NAMALWA (cell line): ENCODE results near the gene HINT1.
"Not testable (repeated sequence)": the region's sequence is repeated elsewhere in the genome, so short reads cannot be mapped to it uniquely, and the experiment has no call there.

ENCODE experiments used
- DNase-seq: peaks from one replicate; pipeline ENCODE4 v3.0.0-alpha.2; 2015; ENCODE audit warnings: low spot score

Gene HINT1

GRCh38 chr5:131170540-131171275, 5.7 kb upstream of the HINT1 start, which contains the start of gene LYRM7:
Gene LYRM7 (plus strand): TSS chr5:131170944. CDS start chr5:131171021, 77 bp downstream.
- peak; percentile 100 for DNase-seq

DNA sequence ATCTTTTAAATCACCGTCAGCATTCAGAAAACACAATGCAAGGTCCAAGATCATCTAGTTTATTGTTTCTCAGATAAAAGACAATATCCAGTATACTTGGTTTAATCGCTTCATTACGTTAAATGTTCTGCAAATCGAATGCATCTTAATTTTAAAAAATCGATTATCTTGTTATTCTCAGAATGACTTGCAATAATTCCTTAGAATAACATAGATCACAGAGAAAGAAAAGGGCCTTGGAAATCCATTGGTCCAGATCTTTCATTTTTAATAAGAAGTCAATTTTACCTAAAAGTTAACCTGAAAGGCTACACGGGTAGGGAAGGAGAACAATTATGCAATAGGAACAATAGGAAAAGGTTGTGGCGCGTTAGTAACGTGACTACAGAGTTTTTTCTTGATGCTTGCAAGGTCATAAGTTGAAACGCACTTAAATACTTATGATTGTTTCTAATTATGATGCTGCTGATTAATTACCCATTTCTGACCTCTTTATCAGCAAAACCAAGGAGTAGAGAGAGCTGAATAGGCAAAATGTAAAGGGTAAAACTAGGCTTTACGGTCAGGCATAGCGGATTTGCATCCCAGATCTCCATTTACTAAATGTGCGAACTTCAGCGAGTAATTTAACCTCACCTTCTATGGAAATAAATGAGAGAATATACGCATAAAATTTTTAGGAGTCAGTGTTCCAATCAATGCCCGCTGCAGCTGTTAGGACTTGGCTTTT, 4.9 kb upstream of the HINT1 start:
- no peak for DNase-seq

- no peak for DNase-seq
Observed at GRCh38 chr5:131167615-131168014, 2.6 kb upstream of the HINT1 start.

- peak; percentile 78 for DNase-seq
Observed at GRCh38 chr5:131164191-131165118, 601 bp downstream of the HINT1 start.

DNA sequence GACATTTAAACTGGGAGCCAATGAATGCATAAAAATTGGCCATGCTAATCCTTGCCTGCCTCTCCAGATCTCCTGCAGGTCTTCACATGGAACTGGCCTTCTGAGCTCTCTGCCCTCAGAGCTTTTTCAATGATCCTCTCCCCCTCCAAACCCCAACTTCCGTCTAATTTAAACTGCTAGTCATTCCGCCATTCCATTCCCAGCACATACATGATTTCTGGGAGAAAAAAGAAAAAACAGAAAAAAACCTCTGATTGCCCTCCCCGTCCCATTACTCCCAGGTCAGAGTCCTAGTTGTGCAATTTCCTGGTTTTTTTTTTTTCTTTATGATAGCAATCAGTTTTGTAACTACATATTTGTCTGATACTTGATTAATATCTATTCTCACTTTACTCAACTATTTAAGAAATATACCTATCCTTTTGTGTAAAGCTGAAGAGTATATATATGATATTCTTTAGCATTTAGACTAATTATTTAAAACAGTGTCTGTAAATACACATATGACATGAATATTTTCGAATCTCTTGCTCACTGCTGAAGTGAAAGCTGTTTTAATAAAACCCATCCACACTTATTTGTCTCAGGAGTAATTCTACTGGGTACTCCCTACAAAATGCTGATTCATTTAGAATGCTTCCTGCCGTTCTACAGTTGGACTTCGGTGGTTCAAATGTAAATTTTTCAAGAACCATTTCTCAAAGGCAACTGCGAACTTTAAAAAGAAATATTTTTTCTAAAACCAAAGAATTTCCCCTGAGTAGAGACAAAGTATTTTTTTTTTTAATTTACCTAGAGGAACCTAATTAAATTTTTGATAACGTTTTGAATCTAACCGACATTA, 1.6 kb downstream of the HINT1 start:
- peak; percentile 45 for DNase-seq

DNA sequence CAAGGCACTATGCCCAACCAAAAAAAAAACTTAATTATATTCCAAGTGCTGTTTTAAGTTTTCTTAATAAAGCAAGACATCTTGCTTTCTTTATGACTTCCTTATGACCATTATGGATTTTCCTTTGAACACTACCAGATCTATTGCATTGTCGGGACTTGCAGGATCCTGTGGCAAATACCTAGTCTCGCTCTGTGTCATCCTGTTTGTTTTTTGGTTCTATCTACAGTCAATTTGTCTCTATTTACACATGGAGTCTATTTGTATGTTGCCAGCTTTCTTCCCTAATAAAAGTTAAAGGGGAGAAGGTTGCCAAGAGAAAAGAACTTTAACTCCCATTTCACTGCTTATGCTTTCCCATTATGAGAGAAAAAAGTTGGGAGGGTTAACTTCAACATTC, 4.9 kb downstream of the HINT1 start:
- DNase-seq, result no peak

DNA sequence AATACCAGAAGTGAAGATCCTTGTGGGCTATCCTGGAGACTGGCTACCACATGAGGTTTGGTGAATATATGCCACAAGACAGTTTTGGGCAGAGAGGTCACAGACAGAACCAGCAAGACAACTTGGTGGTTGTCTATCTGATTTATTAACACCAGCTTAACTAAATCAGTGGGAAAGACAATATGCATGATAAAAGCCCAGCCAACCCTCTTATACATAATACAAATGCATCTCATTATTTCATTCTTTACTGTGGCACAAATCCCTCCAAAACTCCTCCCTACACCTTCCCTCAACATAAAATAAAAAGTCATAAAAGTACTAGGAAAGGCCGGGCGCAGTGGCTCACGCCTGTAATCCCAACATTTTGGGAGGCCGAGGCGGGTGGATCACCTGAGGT, 8.1 kb downstream of the HINT1 start:
- no peak for DNase-seq

DNA sequence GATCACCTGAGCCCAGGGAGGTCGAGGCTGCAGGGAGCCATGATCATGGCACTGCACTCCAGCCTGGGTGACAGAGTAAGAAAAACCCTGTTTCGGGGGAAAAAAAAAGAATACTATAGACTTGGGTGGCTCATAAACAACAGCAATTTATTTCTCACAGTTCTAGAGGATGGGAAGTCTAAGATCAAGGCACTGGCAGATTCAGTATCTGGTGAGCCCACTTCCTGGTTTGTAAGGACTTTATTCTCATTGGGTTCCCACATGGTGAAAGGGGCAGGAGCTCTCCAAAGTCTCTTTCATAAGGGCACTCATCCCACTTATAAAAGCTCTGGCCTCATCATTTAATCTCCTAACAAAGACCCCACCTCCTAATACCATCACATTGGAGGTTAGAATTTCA, 8.7 kb downstream of the HINT1 start:
- DNase-seq, result no peak

DNA sequence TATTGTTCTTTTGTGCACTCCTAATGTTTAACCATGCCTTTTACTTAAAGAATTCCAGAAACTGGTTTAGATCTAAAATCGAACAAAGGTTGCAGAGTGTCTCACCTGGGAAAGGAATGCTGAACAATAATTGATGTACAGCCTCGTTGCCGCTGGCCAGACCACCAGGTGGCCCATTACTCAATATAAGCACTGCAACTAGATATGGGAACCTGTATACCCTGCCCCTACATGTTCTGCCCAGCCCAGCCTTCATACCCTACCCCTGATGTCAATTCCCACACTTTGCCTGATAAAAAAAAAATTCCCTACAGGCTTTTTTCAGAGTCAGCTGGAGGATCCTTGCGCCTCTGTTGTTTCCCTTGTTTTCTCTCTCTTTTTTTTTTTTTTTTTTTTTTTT, 13.8 kb downstream of the HINT1 start:
- DNase-seq, result no peak

- DNase-seq, result no peak
Observed at GRCh38 chr5:131150408-131150807, 14.6 kb downstream of the HINT1 start.

- DNase-seq, result no peak
Observed at GRCh38 chr5:131148835-131149234, 16.2 kb downstream of the HINT1 start.

- DNase-seq, result no peak
Observed at GRCh38 chr5:131147258-131147657, 17.8 kb downstream of the HINT1 start.

GRCh38 chr5:131142970-131143617, 22.0 kb downstream of the HINT1 start:
- DNase-seq, result no peak

- no peak for DNase-seq
Observed at GRCh38 chr5:131139321-131139720, 25.7 kb downstream of the HINT1 start.

GRCh38 chr5:131138406-131138805, 26.6 kb downstream of the HINT1 start:
- DNase-seq, result not testable (repeated sequence)

DNA sequence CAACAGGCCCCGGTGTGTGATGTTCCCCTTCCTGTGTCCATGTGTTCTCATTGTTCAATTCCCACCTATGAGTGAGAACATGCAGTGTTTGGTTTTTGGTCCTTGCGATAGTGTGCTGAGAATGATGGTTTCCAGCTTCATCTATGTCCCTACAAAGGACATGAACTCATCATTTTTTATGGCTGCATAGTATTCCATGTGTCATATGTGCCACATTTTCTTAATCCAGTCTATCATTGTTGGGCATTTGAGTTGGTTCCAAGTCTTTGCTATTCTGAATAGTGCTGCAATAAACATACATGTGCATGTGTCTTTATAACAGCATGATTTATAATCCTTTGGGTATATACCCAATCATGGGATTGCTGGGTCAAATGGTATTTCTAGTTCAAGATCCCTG, 32.0 kb downstream of the HINT1 start:
- DNase-seq, result not testable (repeated sequence)

- DNase-seq, result no peak
Observed at GRCh38 chr5:131129306-131129705, 35.8 kb downstream of the HINT1 start.

DNA sequence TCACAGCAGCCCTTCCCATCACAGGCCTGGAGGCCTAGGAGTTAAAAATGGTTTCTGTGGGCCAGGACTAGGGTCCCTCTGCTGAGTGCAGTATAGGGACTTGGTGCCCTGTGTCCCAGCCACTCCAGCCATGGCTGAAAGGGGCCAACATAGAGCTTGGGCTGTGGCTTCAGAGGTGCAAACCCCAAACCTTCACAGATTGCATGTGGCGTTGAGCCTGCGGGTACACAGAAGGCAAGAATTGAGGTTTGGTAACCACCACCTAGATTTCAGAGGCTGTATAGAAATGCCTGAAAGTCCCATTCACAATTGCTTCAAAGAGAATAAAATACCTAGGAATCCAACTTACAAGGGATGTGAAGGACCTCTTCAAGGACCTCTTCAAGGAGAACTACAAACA, 37.8 kb downstream of the HINT1 start:
- not testable (repeated sequence) for DNase-seq

DNA sequence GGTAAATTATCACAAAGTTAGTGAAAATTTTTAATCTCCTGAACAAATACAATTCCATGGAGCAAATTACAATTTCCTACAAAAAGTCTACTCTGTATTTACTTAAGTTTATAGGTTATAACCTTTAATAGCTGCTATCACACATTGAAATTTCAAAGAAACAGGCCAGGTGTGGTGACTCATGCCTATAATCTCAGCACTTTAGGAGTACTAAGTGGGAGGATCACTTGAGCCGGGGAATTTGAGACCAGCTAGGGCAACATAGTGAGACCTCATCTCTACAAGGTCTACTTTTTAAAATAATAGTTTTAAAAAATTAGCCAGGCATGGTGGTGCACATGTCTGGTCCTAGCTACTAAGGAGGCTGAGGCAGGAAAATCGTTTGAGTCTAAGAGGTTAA, 50.3 kb downstream of the HINT1 start:
- no peak for DNase-seq

DNA sequence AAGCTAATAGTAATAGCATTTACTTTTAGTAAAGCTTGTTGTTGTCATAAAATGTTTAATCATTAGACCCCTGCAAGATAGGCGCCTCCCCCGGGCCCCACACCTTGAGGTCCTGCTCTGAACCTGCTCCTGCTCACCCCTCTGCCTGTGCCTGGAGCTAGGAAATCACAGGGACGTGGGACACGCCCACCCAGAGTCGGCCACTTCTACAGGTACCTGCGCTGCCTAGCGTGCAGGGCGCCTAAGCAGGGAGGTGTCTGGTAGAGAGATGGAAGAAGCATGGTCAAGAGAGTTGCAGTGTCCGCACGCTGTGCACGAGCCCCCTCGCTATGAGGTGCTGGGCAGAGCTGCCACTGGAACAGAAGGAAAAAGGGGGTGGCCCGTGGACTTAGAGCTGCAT, 52.6 kb downstream of the HINT1 start:
- no peak for DNase-seq

DNA sequence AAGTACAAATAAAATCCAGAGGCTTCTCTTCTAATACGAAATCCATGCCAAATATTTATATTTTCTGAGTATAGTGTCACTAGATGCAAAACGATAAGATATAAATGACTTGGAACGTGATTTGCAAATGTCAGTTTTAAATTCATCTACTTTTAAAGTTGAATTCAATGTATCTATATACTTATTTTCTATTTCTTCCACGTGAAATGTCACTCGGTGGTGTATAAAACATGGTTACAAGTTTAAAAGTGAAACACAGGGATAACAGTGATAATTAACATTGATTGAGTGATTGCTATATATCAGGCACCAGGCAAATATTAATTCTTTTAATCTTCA, 54.8 kb downstream of the HINT1 start:
- DNase-seq, result no peak
